Small intestine (tissue), 7 donors: ENCODE measurements around the gene FEM1B. TPM values are rescaled to one million over a fixed set of nuclear protein-coding genes. Genes with fewer than 3 reads are reported as not detected.
A peak's percentile ranks its signal among the peaks of the same experiment; 100 is the strongest.

ENCODE experiments used
- DNase-seq, 2 donors: peaks; one replicate each; pipeline versions ENCODE4 v3.0.0 to v3.0.0-alpha.2; 2013
- FAIRE-seq: peaks from 2 replicates; lab custom pipeline; 2012; peaks lifted over from hg19 to GRCh38; lab: Jason Lieb, UNC
- H3K27ac ChIP-seq, 3 donors: one replicate each; pipeline ENCODE4 v1.5.1; 2013; ENCODE audit warnings: low read length in 2 of 3, mild to moderate bottlenecking in 2 of 3, control low read depth in 1 of 3, inconsistent platforms in 1 of 3, low read depth in 1 of 3, moderate library complexity in 1 of 3
- H3K27me3 ChIP-seq, 3 donors: one replicate each; pipeline ENCODE4 v1.6.1; 2013; ENCODE audit warnings: low read length in 3 of 3, inconsistent platforms in 1 of 3; ENCODE audit not compliant: control insufficient read depth in 3 of 3, insufficient read depth in 3 of 3
- H3K36me3 ChIP-seq, 3 donors: one replicate each; pipeline ENCODE4 v1.6.1; 2013; ENCODE audit warnings: low read length in 3 of 3, inconsistent platforms in 1 of 3, low read depth in 1 of 3, mild to moderate bottlenecking in 1 of 3, moderate library complexity in 1 of 3; ENCODE audit not compliant: control insufficient read depth in 3 of 3, insufficient read depth in 2 of 3
- H3K4me1 ChIP-seq, 3 donors: one replicate each; pipeline ENCODE4 v1.6.1; 2013; ENCODE audit warnings: low read length in 2 of 3, inconsistent platforms in 1 of 3, low read depth in 1 of 3, mild to moderate bottlenecking in 1 of 3, moderate library complexity in 1 of 3; ENCODE audit not compliant: control insufficient read depth in 3 of 3, insufficient read depth in 2 of 3
- H3K4me3 ChIP-seq, 3 donors: one replicate each; pipeline ENCODE4 v1.5.1; 2013; ENCODE audit warnings: low read length in 3 of 3, control low read depth in 1 of 3, inconsistent platforms in 1 of 3, low read depth in 1 of 3, mild to moderate bottlenecking in 1 of 3, moderate library complexity in 1 of 3
- H3K9me3 ChIP-seq, 2 donors: one replicate each; pipeline ENCODE4 v1.6.1; 2013; ENCODE audit warnings: low read depth in 1 of 2, low read length in 1 of 2; ENCODE audit not compliant: control insufficient read depth in 2 of 2, insufficient read depth in 1 of 2
- WGBS, 3 donors: extraction: QIAGEN DNeasy Blood & Tissue Kit; methylation state at CpG; one replicate each; pipeline ENCODE4 v1.1.7; 2013; 5-methylcytosine and 5-hydroxymethylcytosine counted together
- polyA plus RNA-seq, 4 donors: library from polyadenylated mRNA; stranded (reverse) in 3 of 4; unstranded in 1 of 4; fragments of 200-250 nt in 3 of 4; fragments of 120-200 nt in 1 of 4; gene quantifications; one replicate each; pipeline versions ENCODE4 v1.2.1 to v1.2.3, GENCODE V29; 2013
- donor health status: healthy with polysubstance abuse.
- donor health status: control.
- donor health status: control.
- donor health status: Bipolar disorder and iron deficiency.
- donor health status: healthy.

FEM1B gene
- polyA plus RNA-seq, 4 donors, result 11.3 to 54.7 (median 13.6) TPM

DNA sequence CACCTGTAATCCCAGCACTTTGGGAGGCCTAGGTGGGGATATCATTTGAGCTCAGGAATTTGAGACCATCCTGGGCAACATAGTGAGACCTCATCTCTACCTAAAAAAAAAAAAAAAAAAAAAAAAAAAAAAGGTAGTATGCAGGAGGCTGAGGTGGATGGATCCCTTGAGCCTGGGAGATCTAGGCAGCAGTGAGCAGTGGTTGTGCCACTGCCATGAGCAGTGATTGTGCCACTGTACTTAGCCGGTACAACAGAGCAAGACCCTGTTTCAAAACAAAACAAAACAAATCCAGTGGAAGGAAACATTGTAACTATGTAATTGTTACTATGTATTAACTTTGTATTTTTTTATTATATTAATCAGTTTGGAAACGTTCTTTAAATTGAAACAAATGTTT lies 5.9 kb downstream of the FEM1B start:
- H3K4me1 ChIP-seq, result peaks cover 1 to 20% (median 8%) of the 10 kb centered on the region in 3 donors
- FAIRE-seq (no peak), DNase-seq (no peak)
- no peak overlapping the region for H3K4me3 ChIP-seq
- H3K27ac ChIP-seq, result no peak overlapping the region
- peaks cover 0 to 13% (median 5%) of the 10 kb centered on the region in 3 donors for H3K36me3 ChIP-seq
- peaks cover 0 to 5% of the 10 kb centered on the region in 2 donors for H3K9me3 ChIP-seq
- WGBS, 3 donors, result 80 to 93% (median 81%) methylated on average over 2 of the region's 2 CpGs
- no peaks in the 10 kb centered on the region for H3K27me3 ChIP-seq

DNA sequence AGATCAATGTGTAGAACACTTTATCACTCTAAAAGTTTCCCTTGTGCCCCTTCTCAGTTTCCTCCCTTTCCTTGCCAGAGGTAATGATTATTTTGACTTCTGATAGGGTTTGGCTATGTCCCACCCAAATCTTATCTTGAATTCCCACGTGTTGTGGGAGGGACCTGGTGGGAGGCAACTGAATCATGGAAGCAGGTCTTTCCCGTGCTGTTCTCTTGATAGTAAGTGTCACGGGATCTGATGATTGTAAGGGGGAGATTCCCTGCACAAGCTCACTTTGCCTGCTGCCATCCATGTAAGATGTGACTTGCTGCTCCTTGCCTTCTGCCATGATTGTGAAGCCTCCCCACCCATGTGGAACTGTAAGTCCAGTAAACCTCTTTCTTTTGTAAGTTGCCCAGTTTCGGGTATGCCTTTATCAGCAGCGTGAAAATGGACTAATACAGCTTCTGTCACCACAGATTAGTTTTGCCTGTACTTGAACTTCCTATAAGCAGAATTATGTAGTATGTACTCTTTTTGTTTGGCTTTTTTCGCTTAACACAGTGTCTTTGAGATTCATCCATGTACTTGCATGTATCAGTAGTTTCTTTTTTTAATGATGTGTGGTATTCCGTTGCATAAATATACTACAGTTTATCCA lies 7.2 kb downstream of the FEM1B start:
- Histone ChIP-seq H3K4me3 (no peak overlapping the region), H3K27ac (peak overlapping the region in 2 of 3 donors; percentile 39 to 54), H3K36me3 (peaks cover 0 to 15% (median 5%) of the 10 kb centered on the region in 3 donors), H3K4me1 (peaks cover 1 to 18% (median 8%) of the 10 kb centered on the region in 3 donors), H3K27me3 (no peaks in the 10 kb centered on the region), H3K9me3 (peaks cover 0 to 5% of the 10 kb centered on the region in 2 donors)
- FAIRE-seq (no peak), DNase-seq (no peak)
- WGBS, 3 donors, result 82 to 89% (median 84%) methylated on average over 7 of the region's 7 CpGs

DNA sequence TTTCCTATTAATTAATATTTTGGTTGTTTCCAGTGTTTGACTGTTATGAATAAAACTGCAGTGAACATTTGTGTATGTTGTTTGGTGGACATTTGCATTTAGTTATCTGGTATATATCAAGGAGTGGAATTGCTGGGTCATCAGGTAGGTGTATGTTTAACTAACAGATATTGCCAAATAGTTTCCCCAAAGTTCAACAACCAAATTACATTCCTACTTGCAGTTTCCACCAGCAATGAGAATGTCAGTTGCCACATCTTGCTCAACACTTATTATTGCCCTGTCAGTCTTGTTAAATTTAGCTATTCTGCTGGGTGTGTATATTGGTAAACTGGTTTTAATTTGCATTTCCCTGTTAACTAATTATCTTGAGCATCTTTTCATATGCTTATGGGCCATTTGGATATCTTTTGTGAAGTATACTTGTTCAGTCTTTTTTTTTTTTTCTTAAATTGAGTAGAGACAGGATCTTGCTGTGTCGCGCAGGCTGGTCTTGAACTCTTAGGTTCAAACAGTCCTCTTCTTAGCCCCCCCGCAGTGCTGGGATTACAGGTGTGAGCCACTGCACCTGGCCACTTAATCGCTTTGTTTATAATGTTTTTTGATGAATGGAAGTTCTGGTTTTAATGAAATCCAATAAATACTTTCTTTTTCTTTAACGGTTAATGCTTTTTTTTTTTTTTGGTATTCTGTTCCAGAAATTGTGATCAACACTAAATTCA lies 7.9 kb downstream of the FEM1B start:
- Histone ChIP-seq H3K4me3 (no peak overlapping the region), H3K36me3 (peaks cover 0 to 17% (median 7%) of the 10 kb centered on the region in 3 donors), H3K27me3 (no peaks in the 10 kb centered on the region), H3K27ac (peak overlapping the region in 1 of 3 donors; percentile 39), H3K9me3 (peaks cover 0 to 5% of the 10 kb centered on the region in 2 donors), H3K4me1 (peaks cover 1 to 13% (median 6%) of the 10 kb centered on the region in 3 donors)
- DNase-seq (peak; percentile 51 to 52), FAIRE-seq (no peak)
- 86 to 90% (median 89%) methylated on average over 5 of the region's 5 CpGs for WGBS, 3 donors

DNA sequence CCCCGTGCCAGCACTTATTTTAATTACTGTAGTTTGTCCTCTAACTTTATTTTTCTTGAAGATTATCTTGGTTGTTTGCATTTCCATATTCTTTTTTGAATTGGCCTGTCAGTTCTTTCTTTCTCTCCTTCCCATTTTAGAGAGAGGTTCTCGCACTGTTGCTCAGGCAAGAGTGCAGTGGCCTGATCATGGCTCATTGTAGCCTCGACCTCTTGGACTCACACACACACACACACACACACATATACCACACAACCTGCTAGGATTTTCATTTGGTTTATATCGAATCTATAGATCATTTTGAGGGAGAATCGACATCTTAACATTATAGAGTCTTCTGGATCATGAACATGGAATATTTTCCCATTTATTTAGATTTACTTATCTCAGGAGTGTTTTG lies 8.7 kb downstream of the FEM1B start:
- Histone ChIP-seq H3K36me3 (peaks cover 0 to 23% (median 13%) of the 10 kb centered on the region in 3 donors), H3K27me3 (no peaks in the 10 kb centered on the region), H3K27ac (no peak overlapping the region), H3K4me3 (no peak overlapping the region), H3K4me1 (peaks cover 1 to 13% (median 3%) of the 10 kb centered on the region in 3 donors), H3K9me3 (peaks cover 0 to 5% of the 10 kb centered on the region in 2 donors)
- DNase-seq (no peak), FAIRE-seq (no peak)
- 61 to 76% (median 73%) methylated on average over 5 of the region's 5 CpGs for WGBS, 3 donors

DNA sequence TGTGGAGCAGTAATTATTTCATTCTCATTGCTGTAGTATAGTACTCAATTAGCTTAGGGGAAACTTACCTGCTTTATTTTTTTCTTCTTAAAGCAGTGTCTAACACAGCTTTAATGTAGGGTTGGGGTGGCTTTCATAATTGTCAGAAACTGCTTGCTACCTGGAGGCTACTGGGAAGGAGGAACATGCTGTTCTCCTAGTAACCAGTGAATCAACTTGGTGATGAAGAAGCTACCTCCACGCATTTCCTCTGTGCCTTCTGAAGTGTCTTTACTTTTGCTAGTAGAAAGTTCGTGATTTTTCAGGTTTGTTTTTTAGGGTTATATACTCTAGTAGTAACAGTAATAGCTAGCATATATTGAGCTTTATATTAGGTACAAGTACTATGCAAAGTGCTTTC lies 11.5 kb downstream of the FEM1B start:
- H3K36me3 ChIP-seq, result peaks cover 0 to 19% (median 15%) of the 10 kb centered on the region in 3 donors
- FAIRE-seq (no peak), DNase-seq (no peak)
- H3K27me3 ChIP-seq, result no peaks in the 10 kb centered on the region
- H3K4me1 ChIP-seq, result peaks cover 0 to 8% (median 3%) of the 10 kb centered on the region in 3 donors
- peaks cover 0 to 5% of the 10 kb centered on the region in 2 donors for H3K9me3 ChIP-seq
- WGBS, 3 donors, result 80 to 88% (median 82%) methylated on average over 2 of the region's 2 CpGs
- H3K4me3 ChIP-seq, result no peak overlapping the region
- H3K27ac ChIP-seq, result no peak overlapping the region

DNA sequence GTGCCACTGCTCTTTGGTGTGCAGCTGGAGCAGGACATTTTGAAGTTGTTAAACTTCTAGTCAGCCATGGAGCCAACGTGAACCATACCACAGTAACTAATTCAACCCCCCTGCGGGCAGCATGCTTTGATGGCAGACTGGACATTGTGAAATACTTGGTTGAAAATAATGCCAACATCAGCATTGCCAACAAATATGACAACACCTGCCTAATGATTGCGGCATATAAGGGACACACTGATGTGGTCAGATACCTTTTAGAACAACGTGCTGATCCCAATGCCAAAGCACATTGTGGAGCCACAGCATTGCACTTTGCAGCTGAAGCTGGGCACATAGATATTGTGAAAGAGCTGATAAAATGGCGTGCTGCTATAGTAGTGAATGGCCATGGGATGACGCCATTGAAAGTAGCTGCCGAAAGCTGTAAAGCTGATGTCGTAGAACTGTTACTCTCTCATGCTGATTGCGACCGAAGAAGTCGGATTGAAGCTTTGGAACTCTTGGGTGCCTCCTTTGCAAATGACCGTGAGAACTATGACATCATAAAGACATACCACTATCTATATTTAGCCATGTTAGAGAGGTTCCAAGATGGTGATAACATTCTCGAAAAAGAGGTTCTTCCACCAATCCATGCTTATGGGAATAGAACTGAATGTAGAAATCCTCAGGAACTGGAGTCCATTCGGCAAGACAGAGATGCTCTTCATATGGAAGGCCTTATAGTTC lies 12.2 kb downstream of the FEM1B start:
- H3K4me1 ChIP-seq, result peaks cover 0 to 5% (median 0%) of the 10 kb centered on the region in 3 donors
- DNase-seq (no peak), FAIRE-seq (no peak)
- peaks cover 0 to 1% of the 10 kb centered on the region in 2 donors for H3K9me3 ChIP-seq
- no peak overlapping the region for H3K4me3 ChIP-seq
- H3K36me3 ChIP-seq, result peaks cover 0 to 16% (median 13%) of the 10 kb centered on the region in 3 donors
- H3K27me3 ChIP-seq, result no peaks in the 10 kb centered on the region
- 93 to 95% (median 94%) methylated on average over 14 of the region's 14 CpGs for WGBS, 3 donors
- no peak overlapping the region for H3K27ac ChIP-seq

DNA sequence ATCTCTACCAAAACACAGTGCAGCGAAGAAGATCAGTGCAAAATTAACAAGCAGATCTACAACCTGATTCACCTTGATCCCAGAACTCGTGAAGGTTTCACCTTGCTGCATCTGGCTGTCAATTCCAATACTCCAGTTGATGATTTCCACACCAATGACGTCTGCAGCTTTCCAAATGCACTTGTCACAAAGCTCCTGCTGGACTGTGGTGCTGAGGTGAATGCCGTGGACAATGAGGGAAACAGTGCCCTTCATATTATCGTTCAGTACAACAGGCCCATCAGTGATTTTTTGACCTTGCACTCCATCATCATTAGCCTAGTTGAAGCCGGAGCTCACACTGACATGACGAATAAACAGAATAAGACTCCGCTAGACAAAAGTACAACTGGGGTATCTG lies 13.2 kb downstream of the FEM1B start:
- no peak for DNase-seq
- Histone ChIP-seq H3K9me3 (no peaks in the 10 kb centered on the region), H3K4me1 (peaks cover 0 to 3% (median 0%) of the 10 kb centered on the region in 3 donors), H3K36me3 (peaks cover 0 to 15% (median 12%) of the 10 kb centered on the region in 3 donors), H3K27ac (no peak overlapping the region), H3K27me3 (no peaks in the 10 kb centered on the region), H3K4me3 (no peak overlapping the region)
- FAIRE-seq, result no peak
- WGBS, 3 donors, result 89% methylated on average over 8 of the region's 8 CpGs

DNA sequence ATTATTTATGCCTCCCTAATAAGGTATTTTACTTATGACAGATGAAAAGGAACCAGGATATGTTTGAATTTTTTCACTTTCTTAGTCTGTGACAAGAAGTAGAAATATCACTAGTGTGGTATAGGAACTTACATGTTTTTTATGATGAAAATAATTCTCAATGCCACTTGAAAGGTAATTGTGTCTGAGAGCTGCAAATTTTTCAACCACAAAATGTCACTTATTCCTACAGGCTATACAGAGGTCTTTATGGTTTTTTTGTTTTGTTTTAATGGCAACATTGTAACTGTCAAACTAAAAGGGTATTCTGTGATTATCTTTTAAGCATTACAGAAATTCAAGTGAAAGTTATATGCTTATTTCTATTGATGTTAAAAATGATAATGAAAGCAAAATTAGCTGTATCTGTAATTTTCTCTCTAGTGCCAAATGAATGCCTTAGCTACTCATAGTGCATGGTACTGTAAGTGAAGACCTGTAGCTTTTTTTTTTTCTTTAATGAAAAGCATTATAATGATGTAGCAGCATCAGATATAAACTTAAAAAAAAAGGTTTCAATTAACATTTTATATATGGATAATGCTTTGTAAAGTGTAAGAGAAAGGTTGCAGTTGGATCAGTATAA lies 14.7 kb downstream of the FEM1B start:
- Histone ChIP-seq H3K27ac (no peak overlapping the region), H3K36me3 (peaks cover 0 to 15% (median 12%) of the 10 kb centered on the region in 3 donors), H3K9me3 (no peaks in the 10 kb centered on the region), H3K4me1 (no peaks in the 10 kb centered on the region), H3K27me3 (no peaks in the 10 kb centered on the region), H3K4me3 (no peak overlapping the region)
- FAIRE-seq, result no peak
- no peak for DNase-seq
